GM19468 (cell line): ENCODE results near the gene SLC16A9.

Experiments used
- ATAC-seq: cut with Tn5 transposase; IDR thresholded peaks from one replicate; pipeline ENCODE4 v1.9.1; 2021; ENCODE audit warnings: mild to moderate bottlenecking, moderate library complexity, moderate number of reproducible peaks; ENCODE audit not compliant: unreplicated experiment; ENCODE audit errors: extremely low read depth

SLC16A9 gene

DNA sequence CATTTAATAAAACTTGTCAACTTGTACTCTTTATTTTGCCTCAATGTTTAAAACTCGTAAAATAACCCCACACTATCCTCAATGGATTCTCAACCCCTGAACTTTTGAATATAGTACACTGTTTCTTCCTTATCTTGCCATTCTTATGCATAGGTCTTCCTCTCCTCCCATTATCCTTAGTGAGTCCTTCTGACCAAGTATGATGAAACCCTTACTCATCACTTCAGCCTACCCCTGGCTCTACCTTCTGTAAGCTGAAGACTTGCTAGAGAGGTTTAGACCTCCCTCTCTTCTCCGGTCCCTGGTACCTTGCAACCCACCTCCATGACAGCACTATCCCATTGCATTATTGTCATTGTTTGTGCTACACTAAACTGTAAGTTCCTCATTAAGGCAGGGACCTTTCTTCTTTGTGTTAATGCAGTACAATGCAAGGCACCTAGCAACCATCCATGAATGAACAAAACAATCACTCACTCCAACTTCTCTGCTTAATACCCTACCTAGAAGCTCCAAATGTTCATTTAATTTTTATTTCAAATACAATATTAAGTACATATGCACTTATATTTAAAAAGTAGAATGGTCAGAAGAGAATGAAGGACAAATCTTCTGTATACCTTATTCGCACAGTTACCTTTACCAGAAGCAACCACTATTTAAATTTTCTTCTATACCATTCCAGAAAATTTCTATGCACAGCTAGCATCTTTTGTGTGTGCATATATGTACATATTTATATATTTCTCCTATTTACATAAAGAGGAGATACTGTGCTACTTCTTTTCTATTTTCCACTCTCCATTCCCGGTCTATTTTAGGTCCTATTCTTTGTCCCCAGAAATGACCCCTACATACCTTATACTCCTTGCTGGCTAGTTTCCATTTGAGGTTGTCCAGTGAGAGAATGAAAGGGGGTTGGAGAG is 77.5 kb downstream of the SLC16A9 start:
- ATAC-seq = no peak

- no peak for ATAC-seq
Measured at GRCh38 chr10:59631237-59631636, 78.4 kb downstream of the SLC16A9 start.

DNA sequence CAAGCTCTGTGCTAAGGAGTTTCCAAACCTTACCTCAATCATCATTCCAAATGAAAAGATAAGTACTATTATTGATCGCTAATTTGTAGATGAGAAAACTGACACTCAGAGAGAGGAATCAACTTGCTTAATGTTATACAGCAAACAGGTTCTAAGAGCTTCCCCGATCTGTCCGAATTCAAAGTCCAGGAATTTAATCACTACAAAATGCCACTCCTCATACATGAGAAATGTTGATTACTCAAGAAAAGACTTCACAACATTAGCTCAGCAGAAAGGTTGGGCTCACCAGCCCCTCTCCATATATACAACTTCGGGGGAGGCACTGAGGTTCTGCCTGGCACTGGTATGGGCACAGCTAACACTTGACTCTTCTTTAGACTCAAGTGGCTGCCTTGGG is 80.7 kb downstream of the SLC16A9 start:
- ATAC-seq = no peak

DNA sequence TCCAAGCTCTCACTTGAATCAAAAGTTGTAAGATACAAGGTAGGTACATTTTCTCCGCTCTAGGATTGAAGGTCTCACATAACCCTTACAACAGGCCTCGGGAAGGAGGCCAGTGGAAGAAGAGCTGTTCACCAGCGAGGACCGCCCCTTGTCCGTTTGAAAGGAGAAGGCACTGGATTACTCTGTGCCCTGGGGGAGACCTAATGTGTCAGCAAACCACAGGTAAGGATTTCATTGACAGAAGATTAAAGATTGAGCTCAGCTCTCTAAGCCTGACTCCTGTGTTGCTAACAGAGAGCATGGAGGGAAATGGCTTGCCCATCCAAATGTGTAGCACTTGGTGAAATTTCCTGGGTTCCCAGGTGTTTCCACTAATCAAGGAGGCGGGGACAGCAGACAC is 81.2 kb downstream of the SLC16A9 start:
- no peak for ATAC-seq

- ATAC-seq = no peak
Measured at GRCh38 chr10:59627366-59628018, 82.2 kb downstream of the SLC16A9 start.

DNA sequence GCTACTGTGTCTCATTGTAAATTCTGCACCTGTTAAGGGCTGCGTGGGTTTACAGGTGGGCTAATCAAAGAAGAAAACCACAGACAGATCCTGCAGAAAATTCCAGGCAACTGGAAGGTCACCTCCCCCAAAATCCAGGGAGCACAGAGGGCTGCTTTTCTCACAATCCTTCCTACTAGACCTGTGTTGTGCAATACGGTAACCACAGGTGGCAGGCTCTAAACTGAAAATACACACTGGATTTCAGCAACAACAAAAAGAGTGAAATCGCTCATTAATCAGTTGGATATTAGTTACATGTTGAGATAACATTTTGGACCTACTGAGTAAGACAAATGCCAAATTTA is 83.2 kb downstream of the SLC16A9 start:
- ATAC-seq = no peak

DNA sequence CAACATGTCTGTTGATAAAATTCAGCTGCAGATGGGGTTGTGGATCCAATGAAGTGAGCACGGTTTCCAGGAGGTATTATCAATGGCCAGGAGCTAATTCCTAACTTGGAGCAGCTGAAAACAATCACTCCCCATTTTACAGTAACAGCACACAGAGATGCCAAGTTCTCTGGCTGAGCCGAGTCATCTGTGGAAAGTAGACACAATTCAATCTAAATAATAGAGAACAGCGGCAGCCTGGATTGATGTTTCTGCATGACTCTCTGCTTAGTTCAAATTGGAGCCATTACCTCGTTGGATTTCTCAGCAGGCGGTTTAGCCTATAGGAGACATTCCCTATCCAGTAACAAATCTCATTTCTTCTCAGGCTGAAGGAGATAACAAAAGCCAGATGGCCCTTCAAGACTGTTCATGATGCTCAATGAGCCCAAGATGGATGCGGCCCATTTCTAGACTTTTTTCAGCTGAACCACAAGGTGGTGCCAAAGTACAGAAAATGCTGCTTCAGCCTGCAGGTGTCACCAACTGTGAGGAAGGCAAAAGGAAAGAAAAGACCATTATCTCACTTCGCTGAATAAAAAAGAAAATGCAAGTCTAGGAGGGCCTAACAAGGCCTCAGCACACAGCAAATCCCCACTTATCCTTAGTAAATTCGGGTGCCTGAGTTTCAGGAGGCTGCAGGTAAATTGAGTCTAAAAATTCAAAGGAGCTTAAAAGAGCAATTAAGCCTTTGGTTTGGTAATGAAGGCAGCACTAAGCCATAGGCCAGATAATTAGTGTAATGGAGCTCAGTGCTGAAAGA is 83.7 kb downstream of the SLC16A9 start:
- peak; percentile 66 for ATAC-seq

GRCh38 chr10:59624951-59625350 is 84.7 kb downstream of the SLC16A9 start:
- ATAC-seq = no peak

DNA sequence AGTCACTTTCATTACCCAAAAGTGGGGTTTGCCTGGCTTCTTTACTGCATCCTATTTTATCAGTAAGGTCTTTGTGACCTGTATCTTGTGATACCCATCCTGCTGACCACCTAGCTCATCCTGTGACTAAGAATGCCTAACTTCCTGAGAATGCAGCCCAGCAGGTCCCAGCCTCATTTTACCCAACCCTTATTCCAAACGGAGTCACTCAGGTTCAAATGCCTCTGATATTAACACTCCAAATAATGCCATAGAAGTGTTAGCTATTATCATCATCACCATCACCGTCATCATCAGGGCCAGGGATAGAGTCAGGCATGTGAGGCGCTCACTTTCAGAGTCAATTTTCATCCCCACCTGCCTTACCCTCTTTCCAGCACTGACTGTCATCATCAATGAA is 85.5 kb downstream of the SLC16A9 start:
- no peak for ATAC-seq

DNA sequence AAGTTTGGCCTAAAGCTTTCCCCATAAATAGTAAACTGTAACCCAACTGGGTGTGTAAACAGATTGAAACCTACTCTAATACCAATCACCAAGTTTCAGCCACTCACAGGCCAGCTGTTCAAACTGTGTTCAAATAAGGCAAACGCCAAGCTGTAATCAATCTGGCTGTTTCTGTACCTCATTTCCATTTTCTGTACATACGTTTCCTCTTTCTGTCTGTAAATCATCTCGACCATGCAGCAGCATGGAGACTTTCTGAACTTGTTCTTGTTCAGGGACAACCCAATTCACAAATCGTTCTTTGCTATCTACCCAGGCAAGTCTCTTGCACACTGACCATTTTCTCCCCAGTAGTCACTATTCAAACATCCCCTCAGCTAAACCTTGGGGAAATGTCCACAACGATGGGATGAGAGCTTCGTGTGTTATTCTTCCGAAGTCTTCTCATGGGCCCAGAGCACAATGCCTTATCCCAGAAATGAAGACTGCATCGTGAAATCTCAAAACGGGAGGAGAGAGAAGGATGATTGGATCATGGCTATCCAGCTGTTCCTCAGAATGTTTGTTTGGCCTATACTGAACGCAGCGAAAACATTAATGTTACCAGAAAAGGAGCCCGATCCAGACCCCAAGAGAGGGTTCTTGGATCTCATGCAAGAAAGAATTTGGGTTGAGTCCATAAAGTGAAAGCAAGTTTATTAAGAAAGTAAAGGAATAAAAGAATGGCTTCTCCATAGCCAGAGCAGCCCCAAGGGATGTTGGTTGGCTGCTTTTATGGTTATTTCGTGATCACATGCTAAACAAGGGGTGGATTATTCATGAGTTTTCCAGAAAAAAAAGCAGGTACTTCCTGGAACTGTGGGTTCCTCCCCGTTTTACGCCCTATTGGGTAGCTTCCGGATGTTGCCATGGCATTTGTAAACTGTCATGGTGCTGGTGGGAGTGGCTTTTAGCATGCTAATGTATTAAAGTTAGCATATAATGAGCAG is 86.2 kb downstream of the SLC16A9 start:
- no peak for ATAC-seq

GRCh38 chr10:59622320-59623132 is 87.1 kb downstream of the SLC16A9 start:
- ATAC-seq = no peak

DNA sequence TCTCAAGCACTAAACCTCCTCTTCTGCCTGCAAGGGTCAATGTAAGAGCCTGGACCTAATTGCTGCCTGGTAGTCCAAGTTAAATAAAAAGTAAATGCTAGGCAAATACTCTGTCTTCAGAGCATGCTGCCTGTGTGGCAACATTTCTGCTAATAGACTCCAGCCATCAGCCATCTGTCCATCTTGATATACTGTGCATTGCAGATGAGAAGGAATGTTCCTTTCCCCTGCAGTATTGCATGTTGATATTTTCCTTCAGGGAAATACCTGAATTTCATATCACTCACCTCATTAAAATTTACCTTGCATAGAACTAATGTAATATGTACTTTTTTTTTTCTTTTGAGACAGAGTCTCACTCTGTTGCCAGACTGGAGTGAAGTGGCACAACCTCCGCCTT is 87.9 kb downstream of the SLC16A9 start:
- no peak for ATAC-seq

GRCh38 chr10:59618666-59619065 is 91.0 kb downstream of the SLC16A9 start:
- no peak for ATAC-seq

- ATAC-seq = no peak
Measured at GRCh38 chr10:59617996-59618395, 91.7 kb downstream of the SLC16A9 start.

GRCh38 chr10:59611048-59611447 is 98.6 kb downstream of the SLC16A9 start:
- no peak for ATAC-seq

DNA sequence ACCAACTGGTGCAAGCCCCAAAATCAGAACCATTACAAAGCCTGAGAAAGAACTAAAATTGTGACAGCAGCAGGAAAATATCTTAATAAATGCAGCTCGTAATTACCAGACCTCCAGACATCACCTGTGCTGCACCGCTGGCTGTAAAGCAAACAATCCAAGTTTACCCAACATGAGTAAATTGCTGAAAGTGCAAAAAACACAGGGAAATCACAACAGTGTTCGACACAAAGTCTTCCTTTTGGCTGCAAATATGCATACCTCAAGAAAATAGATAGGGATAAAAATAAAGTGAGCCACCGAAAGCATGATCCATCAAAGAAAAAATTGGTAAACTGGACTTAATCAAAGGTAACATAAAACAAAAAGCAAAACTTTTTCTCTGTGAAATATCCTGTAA is 101.7 kb downstream of the SLC16A9 start:
- no peak for ATAC-seq

DNA sequence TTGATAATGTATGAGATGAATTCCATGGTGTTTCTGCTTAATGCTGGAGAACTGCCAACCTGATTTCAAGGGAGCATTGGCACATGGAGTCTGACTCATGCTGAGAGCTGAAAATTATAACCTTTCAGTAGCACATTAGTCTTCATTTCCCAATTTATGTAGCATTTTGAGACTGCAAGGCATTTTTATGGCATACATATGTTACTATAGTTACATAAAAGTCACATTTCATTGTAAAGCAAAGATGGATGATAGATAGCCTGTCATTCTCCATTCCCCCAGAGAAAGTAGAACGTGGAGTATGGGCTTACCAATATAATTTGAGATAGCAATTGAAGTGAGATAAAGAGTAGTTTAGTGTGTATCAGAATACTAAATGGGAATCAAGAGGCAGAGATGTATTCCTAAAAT is 103.1 kb downstream of the SLC16A9 start:
- ATAC-seq = no peak

DNA sequence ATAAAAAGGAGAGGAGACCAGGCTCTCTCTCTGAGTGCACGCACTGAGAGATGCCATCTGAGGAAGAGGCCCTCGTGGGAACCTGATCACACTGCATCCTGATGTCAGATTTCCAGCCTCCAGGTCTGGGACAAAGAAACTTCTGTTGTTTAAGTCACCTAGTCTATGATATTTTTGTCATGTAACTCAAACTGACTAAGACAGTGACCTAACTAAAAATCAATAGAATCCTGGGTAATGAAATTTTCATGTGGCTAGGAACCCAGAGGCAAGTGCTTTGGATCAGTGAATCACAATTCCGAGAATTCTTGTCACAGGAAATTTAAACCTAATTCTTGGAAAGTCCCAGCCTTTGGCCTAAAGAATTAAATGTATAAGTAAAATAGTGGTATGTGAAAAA is 107.7 kb downstream of the SLC16A9 start:
- no peak for ATAC-seq
